Activated CD8-positive, alpha-beta memory T cell treated with anti-CD3 and anti-CD28 coated beads for 1 hour (primary cell): ENCODE measurements around the gene MESD.

ENCODE experiments used
- DNase-seq, 2 donors: peaks; one replicate each; pipeline ENCODE4 v3.0.0-alpha.2; 2020; ENCODE audit warnings: low read depth in 1 of 2; ENCODE audit errors: extremely low read depth in 1 of 2

MESD gene

DNA sequence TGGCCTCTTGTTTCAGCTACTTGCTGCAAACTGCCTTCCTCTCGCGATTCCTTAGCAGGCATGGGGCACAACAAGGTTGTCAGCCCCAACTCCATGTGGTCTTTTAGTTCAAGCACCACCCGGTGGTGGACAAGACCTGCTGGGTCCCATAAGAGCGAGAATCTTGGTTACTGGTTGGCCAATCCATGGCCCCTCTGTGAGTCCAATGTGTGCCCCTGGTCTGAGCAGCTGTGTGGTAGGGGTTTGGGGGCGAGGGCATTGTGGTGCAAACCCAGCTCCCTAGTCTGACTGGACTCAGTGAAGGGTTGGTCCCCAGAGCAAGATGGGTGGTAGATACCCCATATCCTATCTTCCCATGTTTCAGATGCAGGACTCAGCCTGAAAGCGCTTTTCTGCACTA is 48.8 kb downstream of the MESD start:
- DNase-seq = no peak

DNA sequence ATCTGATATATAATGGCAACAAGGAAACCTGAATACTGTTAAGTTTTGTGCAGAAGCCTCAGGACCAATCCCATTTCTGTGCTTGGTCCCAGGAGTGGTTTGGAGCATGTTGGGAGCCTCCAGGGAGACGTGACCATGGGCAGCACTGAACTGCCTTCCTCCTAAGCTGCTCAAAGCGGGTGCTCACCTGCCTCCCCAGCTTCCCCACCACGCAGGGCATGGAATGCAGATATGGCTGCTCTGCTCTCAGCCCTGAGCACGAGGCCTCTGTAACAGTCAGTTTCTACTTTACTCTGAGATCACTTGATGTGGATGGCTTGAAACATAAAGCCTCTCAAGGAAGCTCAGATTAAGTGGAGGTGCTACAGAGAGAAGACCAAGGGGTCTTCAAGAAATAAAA is 49.3 kb downstream of the MESD start:
- DNase-seq = no peak

DNA sequence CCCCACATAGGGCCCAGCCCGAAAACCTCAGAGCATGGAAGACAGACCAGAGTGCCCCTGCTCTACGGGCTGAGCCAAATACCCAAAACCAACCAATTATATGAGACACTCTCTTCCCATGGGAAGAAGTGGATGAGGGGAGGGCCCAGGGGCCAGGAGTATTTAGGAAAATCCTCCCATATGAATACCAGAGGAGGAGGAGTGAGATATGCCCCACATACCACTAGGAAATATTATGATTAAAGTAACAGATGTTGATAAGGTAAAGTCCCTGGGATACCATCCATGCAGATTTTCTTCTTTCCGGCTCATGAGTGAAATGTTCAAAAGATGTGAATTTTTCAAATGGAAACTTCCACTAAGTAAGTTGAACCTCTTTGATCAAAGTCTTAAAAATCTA is 50.4 kb downstream of the MESD start:
- DNase-seq = no peak

DNA sequence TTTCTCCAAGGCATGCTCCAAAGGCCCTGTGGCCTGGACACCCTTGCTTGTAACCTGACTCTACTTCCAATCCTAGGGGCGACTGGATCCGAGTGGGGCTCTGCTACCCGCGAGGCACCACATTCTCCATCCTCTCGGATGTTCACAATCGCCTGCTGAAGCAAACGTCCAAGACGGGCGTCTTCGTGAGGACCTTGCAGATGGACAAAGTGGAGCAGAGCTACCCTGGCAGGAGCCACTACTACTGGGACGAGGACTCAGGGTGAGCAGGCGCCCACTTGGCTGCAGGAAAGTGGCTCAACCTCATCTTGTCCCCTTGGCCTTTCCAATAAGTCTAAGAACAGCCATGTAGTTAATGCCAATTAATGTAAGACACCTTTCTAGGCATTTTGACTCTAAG is 51.9 kb downstream of the MESD start:
- DNase-seq = no peak

DNA sequence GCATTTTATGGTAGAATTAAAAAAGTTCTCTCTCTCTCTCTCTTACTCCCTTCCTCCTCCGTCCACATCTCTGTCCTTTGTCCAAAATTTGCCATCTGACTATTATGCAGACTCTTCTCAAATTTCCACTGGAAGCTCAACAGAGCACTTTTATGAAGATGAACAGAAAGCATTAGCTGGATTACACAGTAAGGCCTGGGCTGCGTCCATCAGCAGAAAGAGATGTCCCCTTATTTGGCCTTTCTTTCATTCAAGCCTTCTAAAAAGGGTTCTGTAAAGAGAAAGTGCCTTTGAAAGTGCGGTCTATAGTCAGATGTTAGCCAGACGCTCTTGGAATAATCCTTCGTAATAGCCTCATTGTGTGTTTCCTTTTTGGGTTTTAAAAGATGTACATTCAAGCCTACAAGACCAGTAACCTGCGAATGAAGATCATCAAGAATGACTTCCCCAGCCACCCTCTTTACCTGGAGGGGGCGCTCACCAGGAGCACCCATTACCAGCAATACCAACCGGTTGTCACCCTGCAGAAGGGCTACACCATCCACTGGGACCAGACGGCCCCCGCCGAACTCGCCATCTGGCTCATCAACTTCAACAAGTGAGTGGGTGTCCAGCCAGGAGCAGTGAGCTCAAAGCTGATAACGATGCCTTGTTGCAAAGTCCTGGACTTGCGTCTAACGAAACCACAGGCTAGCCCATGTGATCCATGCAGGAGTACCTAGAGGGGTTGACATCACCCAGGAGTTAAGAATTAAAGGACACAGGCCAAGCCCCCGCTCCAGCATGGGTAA is 53.1 kb downstream of the MESD start:
- no peak for DNase-seq

DNA sequence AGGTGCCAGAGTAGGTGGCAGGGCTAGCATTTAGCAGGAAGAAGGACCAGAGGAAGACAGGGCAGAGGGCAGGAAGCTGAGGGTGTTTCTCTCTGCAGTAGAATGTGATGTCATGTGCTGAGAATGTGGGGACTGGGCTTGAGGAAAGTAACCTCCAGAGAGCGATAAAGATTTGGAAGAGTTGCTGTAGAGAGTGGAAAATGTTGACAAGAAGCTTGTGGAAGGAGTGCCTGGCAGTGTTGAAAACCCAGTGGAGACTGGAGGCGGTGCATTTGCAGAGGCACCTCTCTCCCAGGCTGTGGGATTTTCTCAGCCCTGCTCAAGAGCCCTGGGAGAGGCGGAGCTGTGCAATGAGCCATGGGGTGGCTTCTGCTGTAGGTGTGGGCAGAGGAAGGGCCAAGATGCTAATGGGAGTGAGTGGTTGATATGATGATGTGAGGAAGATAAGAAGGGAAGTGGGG is 54.8 kb downstream of the MESD start:
- no peak for DNase-seq

DNA sequence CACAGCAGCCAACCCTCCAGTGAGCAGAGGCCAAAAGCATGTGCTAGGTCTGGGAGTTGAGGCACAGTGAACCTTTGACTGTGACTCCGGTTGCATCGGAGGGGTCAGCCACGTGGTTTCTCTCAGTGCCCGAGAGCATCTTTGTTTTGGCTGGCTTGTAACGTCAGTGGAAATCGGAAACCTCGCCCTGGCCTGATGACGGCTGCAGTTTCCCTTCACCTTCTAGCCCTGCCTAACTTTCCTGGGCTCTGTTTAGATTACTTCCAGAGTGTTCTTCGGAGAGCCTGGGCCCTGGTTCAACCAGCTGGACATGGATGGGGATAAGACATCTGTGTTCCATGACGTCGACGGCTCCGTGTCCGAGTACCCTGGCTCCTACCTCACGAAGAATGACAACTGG is 56.6 kb downstream of the MESD start:
- DNase-seq = no peak

DNA sequence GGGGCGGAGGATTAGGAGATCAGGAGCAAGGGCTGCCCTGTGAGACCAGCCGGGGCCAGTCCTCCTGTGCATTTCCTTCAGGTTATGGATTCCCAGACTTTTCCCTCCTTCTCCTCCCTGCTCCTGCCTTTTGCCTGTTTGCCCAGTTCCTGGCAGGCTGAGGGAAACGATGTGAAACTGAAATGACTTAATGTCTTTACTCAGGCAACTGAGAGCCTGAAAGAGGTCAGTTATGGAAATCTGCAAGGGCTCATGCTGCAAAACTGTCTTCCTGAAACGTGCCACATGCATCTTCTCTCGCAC is 57.2 kb downstream of the MESD start:
- DNase-seq = no peak

DNA sequence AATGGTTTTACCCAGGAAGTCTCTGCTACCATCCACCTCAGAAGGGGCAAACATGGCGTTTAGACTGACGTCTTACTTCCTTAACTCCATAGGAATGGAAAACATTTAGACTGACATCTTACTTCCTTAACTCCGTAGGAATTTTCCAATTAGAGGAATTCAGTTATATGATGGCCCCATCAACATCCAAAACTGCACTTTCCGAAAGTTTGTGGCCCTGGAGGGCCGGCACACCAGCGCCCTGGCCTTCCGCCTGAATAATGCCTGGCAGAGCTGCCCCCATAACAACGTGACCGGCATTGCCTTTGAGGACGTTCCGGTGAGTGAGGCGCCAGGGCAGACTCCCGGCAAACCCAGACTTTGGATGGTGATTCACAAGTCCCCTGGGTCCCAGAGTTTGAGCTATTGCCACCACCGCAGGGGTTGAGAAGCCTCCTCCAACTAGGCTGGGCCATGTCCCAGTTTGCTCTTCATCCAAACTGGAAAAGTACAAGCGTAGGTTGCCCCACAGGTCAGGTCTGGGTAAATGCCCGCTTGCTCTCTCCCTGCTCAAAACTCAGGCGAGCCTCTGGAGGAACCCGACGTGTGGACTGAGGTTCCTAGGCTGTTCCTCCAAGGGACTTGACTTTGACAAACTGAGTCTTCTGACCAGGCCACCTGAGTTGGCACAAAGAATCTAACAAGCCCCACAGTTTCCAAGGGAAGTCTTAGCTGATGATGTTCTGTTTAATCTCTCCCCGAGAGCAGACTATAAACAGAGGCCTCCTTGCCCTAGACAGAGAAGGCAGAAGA is 57.7 kb downstream of the MESD start:
- no peak for DNase-seq

DNA sequence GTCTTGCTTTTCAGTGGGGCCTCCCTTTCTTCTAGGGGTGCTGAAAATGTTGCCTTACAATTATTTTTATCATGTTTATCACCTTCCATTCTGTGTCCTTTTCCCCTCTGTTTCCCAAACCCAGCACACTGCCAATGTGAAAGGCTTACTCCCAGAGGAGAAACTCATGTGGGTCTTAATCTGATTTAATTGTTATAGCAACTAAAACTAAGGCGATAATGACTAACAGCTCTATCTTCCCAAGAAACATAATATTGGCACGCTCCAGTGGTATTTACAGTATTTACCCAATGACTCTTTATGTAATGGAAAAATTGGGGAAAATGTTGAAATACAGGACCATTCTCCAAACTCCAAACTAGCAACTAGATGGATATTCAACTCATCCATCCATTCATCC is 58.4 kb downstream of the MESD start:
- DNase-seq = no peak

DNA sequence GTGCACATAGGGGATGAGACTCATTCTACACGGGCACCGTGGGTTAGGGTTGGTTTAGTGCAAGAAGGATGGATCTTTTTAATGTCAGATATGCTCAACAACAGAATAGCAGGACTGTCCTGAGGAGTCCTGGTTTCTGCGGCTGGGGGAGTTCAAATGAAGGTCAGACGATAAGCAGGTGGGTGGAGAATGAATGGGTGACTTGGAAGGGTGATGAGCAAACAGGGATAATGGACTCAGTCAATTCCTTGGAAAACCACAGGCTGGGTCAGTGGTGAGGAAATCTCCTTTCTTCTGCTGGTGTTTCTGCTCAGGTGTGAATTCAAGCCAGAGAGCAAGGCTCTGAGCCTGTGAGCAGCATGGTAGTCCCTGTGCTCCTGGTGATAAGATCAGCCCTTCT is 59.9 kb downstream of the MESD start:
- no peak for DNase-seq

DNA sequence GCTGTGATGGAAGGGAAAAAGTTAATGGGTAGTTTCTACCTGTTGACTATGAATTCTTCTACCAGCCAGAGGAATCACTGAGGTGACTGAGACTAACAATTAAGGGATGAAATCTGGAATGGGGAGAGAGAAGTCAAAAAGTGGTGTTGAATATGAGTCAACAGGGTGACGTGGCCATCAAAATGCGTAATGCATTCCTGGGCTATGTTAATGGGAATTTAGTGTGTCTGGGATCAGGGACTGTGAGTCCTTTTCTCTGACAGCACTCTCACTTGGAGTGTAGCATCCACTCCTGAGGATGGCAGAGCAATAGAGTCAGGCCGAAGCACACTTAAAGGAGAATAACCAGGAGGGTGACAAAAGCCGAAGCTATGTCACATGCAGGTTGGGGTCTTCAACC is 60.4 kb downstream of the MESD start:
- DNase-seq = no peak

DNA sequence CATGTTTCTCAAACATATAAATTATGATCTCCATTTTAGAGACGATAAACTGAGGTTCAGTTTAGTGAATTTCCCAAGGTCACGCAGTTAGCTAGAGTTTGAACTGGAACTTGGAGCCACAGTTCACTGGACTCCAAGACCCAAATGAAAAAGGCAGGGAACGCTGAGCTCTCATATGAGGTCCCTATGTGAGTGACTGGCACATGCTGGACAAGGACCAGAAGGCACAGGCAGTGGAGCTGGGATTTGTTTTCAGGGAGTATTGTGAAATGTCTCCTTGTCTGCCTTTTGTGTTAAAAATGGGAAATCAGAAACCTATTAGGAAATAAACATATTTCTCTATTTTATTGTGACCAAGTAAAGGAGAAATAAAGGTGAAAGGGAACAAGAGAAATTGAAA is 63.5 kb downstream of the MESD start:
- DNase-seq = no peak

DNA sequence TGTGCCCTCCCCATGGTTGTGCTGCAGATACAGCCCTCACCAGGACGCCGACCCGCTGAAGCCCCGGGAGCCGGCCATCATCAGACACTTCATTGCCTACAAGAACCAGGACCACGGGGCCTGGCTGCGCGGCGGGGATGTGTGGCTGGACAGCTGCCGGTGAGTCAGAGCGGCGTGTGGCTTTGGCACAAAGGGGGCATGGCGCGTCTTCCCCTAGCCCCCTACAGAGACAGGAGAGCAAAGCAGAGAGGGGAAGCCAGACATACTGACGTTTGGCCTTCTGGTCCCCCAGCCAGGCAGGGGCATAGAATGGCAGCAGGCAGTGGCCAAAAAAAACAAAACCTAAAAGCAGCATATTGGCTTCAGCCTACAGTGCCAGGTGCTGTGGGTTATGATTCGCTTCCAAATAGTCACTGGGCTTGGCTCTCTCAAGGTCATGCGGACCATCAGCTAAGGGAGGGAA is 64.0 kb downstream of the MESD start:
- no peak for DNase-seq

DNA sequence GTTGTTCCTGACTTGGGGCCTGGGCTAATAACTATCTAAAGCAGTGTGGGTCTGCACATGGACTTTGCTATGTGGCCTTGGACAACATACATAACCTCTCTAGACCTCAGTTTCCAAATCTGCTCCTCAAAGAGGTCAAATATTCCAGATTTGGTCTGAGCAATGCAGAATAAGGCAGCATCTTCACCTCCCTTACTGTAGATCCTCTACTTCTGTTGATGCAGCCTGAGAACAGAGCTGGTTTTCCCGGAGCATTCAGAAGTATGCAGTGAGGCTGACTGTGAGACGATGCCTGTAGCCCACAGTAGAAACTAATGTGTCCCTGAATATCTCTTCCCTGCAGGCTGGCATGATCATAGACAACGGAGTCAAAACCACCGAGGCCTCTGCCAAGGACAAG is 65.3 kb downstream of the MESD start:
- DNase-seq = no peak

DNA sequence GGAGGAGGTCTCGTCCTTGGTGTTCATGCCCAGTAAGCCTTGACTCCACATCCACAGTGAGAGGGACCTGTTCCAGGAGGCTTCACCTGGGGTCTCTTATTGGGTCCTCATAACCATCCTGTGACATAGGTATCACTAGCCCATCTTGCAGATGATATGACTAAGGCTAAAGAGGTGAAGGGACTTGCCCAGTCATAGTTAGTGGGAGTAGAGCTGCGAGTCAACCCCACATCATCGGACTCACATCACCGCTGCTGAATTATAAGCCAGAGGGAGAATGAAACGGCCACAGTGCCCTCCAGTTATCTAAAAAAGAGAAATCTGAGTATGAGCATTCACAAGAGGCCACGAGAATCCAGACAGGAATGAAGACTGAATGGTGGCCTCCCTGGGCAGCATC is 66.0 kb downstream of the MESD start:
- no peak for DNase-seq

DNA sequence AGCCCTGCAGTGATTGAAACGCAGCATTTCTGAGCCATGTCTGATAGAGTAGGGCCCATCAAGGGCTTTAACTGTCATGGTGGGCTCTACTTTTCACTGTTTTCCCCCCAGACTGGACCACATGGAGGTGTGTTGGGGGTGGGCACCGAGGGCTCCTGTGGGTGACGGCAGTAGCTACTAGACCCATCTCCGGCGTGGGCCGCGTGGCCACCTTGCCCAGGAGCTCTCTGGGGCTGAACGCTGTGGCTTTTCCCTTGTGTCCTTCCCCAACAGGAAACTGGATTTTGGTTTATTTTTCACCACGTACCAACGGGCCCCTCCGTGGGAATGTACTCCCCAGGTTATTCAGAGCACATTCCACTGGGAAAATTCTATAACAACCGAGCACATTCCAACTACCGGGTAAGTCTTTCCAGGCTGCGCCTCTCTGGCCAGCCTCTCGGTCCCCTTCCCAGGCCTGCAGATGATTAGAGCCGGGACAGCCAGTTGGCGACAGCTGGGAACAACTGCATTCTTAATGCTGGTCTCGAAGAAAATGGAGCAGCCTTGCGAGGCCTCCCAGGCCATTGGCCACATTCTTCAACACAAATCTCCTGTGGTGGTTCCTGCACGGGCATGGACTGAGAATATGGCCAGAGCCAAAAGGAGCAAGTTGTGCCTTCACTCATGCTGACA is 67.7 kb downstream of the MESD start:
- no peak for DNase-seq

DNA sequence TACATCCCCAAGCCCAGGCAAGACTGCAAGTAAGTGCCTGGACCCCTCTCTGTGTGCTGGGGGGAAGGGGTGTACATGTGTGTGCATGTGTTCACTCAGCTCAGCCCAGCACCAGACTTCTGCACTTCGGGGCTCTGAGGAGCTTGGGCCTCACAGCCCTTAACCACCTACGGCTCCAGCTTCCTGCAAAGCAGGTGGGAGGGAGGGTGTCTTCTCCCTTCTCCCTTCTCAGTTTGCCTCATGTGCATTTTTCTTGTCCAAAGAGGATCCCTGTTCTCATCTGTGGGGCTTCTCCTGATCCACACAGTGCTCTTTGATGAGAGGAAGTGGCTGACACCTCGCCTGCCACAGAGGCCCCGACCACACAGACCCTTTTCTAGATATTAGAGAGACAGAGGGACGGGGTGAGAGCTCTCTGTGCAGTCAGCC is 69.3 kb downstream of the MESD start:
- DNase-seq = no peak

DNA sequence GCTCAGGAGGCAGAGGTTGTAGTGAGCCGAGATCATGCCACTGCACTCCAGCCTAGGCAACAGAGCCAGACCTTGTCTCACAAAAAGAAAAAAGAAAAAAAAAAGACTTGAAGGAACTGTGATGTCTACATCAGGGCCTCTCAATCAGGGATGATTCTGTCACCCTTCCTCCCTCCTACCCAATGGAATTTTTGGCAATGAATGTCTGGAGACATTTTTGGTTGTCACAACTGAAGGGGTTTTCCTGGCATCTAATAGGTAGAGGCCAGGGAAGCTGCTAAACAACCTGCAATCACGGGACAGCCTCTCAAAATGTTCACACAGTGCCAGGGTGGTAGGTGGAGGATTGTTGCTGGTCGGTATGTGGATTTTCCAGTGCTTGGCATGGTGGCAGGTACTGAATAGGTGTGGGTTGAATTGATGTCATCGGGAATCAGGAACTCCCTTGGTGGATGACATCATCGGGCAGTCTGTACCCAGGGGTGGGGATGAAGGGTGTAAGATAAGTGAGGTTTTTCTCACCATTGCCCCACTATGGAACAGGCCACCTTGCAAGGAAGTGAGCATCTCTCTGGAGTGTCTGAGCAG is 71.3 kb downstream of the MESD start:
- DNase-seq = no peak

DNA sequence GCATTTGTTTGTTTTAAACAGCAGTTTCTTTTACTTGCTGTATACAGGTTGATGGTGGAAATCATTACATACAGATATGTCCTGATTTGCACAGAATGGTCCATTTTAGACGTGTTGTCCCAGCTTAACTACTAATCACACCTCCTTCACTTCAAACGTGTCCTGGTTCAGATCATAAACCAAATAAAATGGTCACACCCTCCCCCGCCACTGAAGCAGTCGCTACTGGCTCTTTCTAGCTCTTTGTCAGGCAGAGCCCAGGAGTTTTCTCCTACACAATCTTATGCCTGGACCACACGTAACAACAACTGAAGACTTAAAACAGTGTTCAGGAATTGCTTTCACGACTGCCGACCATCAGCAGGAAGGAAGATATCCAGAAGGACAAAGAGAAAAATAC is 73.6 kb downstream of the MESD start:
- no peak for DNase-seq

DNA sequence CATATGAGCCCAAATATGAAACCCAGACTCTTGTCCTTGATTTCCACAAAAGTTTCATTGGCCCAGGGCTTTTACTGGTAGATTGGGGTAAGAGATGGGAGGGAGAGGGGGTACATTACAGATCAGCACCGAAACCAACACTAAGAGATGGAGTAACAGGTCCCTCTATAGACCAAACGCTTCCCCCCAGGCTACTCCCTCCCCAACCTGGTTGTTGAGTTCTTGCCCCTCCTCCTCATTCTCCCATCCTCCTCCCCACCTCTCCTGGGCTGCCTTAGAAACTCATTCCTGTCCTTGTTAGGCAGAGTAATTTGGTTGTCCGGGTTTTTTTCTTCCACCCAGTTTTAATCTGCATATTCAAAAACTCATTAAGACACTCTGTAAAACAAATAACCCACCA is 74.1 kb downstream of the MESD start:
- DNase-seq = no peak

DNA sequence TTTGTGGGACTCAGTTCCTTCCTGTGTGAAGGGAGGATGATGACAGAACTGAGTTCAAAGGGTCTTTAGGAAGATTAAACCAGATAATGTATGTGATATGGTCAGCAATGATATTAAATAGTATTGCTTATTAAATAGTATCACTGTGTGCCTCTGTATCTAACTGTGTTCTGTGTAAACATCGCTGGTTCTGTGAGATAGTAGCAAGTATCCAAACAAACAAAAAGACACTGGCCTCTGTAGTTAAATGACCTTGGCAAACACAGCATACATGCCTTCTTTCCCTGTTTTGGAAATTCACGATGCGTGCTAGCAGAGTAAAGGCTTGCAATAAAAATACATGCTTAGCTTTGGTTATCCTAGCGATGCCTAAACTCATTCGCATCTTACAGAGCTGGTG is 76.1 kb downstream of the MESD start:
- DNase-seq = no peak
